ENCODE results near the gene IFNG-AS1. TPM values are rescaled to one million over a fixed set of nuclear protein-coding genes. Genes with fewer than 3 reads are reported as not detected.

IFNG-AS1 gene
- total RNA-seq: 0.27 TPM

DNA sequence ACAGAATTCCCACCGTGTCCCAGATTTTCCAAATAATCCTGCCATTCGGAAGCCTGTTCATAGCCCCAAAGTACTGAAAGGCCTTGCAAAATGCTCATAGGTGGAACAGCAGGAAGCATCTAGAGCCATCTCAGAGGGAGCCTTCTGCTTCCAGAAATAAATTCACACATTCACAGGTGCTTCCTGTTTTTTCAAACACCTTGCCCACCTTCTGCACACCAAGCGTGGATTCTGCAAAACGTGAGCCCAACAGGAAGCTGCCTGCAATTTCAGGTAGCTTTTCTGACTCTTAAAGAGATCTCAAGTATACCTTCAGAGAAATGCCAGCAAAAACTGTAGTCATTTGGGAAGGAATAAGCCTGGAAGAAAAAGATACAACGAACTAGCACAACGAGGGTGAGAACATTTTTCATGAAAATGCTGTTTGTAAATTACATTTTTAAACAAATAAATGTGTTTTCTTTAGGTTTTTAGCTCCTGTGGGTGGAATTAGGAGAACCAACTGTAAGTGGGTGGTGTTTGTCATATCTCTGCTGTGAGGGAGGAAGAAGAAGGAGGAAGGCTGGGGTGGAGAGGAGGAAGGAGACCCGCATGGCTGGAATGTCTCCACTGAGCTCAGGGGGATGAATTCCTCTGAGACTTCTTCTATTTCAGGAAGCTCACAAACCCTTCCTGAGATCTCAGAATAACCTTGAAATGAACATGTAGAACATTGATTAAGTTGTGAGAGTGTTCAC lies at the start of gene IFNG-AS1:
Gene IFNG-AS1 (plus strand): TSS at position 264 of the 737 bp plus-strand sequence.
- peak in 1 of 3 donors; percentile 21 for DNase-seq (ENCODE audit: low read depth in 2 of 3, low spot score in 2 of 3)

DNA sequence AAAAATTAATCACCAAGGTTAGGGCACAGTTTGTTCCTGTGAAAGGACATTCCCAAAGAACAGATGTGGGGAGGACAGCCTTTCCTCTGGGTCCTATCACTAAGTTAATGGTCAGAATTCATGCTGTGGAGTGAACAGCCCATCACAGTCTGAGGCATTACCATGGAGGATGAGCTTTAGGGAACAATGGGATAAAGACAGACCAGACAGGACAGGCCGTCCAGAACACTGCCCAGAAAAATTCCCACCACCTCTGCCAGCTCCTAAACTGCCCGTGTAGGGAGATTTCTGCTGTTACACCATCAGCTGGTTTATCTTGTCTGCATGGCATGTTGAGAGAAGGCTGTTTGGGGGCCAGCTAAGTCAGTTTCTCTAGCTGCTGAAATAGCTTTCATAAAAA lies 49.6 kb upstream of the IFNG-AS1 start:
- no peak for DNase-seq (ENCODE audit: low read depth in 2 of 3, low spot score in 2 of 3)

DNA sequence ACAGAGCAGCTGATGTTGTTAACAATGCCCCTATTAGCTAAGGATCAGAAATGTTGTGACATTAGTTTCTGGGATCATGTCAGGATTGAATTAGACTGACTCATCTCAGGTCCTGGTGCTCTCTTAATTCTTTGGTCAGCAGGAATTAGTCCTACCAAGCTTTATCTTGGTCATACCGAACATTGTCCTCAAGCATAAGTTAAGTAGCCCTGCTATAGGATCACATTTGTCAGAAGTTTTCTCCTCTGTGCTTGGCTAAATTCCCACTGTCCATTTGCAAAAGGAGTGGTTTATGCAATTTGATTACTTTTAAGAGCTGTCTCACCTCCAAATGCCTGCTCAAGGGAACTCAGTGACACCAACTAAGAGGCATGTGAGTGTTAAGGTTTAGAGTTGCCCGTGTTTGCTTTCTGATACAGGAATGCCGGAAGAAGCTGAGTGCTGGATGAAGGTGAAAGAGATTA lies 48.4 kb upstream of the IFNG-AS1 start:
- no peak for DNase-seq (ENCODE audit: low read depth in 2 of 3, low spot score in 2 of 3)

DNA sequence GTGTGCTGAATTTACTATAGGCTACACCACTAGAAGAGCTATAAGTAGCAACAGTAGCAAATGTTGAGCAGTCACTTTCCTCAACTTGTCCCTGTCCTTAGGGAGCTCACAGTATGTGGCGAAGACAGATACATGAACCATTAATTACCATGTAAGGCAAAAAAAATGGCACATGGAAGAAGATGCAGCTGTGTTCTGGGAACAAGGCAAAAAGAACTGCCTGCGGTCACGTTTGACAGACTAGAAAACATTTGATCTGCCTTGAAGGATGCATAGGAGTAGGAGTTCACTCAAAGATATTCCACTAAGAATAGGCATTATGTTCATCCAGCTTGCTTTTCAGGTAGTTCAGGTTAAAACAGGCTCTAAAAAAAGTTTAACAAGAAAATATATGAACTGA lies 46.5 kb upstream of the IFNG-AS1 start:
- DNase-seq (ENCODE audit: low read depth in 2 of 3, low spot score in 2 of 3): no peak

DNA sequence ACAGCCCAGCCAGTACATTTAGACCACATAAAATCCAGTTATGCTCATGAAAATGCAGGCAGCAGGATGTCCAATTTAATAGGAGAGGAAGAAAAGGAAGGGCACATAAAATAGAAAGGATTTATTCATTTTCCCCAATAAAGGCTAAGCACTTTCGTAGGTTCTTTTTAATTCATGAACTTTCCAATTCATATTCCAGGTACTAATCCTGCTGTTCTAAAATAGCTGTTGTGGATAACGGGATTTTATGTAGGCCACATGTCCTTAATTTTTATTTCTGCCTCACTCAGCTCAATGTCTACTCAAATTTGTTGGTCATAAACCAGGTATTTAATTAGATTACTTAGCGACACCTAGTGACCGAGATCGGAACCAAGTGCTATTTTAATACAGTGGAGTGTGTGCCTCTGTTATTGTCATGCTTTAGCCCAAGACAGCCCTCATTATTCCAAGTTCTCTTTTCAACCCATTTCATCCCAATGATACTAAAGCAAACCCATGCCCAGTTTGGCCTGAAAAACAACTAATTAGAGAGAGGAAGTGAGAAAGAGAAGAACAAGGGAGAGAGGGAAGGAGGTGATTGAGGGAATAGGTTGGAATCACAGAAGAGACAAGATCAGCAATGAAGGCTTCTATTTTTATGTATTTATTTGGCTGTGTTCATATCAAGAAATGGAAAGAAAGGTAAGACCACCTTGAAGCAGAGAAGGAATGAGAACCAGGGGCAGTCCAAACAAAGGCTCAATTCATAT lies 45.9 kb upstream of the IFNG-AS1 start:
- DNase-seq (ENCODE audit: low read depth in 2 of 3, low spot score in 2 of 3): peak; percentile 47 to 85 (median 49)

DNA sequence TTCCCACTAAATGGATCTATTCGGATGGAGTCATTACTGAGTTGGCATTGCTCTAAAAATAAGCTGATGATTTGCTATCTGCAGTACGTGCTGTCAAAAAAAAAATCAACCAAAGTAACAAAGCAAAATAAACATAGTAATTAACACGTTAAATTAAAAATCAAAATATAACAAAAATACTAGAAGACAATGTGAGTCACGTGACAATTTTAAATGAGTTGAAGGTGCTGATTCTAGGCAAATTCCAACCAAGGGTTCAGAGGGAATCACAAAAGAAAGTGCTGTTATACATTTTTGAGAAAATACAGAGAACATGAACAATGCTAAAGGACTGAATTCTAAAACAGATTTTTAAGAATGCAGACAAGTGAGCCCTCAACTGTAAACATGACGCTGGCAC lies 45.2 kb upstream of the IFNG-AS1 start:
- DNase-seq (ENCODE audit: low read depth in 2 of 3, low spot score in 2 of 3): no peak

DNA sequence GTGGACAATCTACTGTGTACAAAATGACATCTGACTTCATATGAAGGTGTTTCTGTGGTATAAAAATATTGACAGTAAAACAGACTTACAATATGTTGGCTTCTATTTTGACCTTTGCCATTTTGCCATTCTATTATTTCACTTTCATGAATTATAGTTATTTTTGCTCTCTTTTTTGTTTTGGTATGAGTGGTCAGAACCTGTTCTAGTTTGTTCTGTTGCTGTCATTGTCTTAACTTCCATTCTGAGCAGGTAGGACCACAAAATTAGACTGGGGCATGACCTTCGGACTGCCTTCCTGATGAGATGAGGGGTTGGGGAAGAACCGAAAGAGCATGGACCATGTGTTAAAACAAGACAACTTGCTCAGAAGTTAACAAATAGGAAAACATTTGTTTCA lies 36.5 kb upstream of the IFNG-AS1 start:
- no peak for DNase-seq (ENCODE audit: low read depth in 2 of 3, low spot score in 2 of 3)

DNA sequence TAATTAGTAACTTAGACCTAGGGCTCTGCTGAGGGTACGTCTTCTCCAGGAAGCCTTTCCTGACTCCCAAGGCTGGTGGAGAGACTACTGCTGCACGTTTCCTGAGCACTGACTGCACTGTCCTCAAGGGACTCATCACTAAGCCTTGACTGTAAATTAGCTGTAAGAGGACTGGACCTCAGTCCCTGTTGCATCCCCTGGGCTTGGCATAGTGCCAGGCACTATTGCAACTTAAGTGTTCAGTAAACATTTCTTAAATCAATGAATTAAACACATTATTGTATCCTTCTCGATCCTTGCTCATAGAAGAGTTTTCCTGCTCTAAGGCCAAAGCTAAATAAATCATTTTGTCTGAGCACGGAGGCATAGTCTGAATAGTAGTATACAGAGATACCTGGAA lies 31.9 kb upstream of the IFNG-AS1 start:
- no peak for DNase-seq (ENCODE audit: low read depth in 2 of 3, low spot score in 2 of 3)

DNA sequence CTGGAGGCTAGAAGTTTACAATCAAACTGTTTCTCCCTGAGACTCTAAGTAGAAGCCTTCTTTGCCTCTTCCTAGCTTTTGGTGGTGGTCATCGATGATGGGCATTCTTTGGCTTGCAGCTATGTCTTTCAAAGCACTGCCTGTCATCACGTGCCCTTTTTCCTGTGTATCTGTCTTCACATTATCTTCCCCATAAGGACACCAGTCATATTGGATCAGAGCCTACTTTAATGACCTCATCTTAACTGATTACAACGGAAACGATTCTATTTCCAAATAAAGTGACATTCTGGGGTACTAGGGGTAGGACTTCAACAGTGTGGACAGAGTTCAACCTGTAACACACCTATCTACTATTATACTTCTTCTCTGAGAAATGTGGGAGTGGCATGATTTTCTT lies 31.1 kb upstream of the IFNG-AS1 start:
- DNase-seq (ENCODE audit: low read depth in 2 of 3, low spot score in 2 of 3): no peak

DNA sequence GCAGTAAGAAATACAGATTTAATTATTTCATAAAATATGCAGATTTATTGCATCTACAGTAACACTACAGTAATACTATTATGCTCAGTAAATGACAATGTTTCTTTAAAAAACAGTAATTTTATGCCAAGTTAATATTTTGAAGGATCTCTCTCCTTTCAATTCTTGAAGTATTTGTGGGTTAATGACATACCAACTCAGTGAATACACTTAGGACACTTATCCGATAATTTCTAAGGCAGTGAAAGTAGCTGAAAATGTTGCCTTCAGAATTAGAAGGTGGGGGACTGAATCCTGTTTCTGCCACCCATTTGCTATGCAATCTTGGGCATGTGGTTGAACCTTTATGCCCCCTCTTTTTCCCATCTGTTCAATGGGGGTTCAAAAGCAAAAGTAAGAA lies 24.8 kb upstream of the IFNG-AS1 start:
- no peak for DNase-seq (ENCODE audit: low read depth in 2 of 3, low spot score in 2 of 3)

DNA sequence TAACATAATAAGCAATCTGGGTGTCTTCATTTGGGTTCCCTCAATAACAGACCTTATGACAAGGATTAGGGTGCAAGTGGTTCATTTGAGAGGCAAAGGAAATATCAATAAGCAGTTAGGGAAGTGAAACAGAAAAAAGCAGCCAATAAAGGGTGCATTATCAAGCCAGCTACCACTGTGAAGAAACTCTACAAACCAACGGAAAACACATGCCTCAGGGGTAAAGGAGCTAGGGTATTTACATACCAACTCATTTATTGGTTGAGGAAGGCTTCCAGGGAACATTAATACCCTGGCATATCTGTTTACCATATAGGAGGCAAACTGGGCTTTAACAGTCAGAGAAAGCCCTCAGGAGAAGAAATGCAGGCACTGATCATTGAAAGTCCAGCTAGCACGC lies 22.7 kb upstream of the IFNG-AS1 start:
- no peak for DNase-seq (ENCODE audit: low read depth in 2 of 3, low spot score in 2 of 3)

DNA sequence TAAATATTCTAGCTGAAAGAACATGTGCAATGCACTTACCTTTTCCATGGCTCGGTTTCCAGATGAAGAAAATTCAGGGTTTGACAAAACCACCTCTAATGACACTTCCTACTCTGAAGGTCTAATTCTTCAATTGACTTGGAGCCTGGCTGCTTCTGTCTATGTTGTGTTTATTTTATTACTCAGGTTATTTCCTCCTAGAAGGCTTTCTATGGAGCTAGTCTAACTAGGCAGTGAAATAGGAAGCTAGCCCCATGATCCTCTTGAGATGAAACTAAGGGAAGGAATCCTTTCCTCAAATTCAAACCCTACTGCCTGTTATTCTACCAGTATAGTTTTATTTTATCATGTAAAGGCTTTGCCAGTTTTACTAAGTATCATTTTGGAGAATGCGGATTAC lies 20.9 kb upstream of the IFNG-AS1 start:
- no peak for DNase-seq (ENCODE audit: low read depth in 2 of 3, low spot score in 2 of 3)

DNA sequence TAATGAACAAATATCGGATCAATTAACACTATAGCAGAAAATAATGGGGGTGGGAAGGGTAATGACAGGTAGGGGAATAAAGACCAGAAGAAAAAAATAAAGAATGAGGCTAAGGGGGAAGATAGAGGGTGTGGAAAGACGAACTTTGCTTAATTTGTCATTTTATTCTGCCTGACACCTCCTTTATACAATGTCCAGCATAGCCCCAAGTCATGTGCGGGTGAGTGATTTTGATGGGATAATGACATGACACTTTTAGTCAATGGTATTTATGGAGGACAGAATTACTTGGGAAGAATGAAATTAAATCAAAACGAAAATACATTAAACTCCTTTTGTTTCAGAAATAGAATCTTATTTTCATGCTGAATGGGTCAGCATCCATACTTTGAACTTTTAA lies 20.5 kb upstream of the IFNG-AS1 start:
- DNase-seq (ENCODE audit: low read depth in 2 of 3, low spot score in 2 of 3): no peak

DNA sequence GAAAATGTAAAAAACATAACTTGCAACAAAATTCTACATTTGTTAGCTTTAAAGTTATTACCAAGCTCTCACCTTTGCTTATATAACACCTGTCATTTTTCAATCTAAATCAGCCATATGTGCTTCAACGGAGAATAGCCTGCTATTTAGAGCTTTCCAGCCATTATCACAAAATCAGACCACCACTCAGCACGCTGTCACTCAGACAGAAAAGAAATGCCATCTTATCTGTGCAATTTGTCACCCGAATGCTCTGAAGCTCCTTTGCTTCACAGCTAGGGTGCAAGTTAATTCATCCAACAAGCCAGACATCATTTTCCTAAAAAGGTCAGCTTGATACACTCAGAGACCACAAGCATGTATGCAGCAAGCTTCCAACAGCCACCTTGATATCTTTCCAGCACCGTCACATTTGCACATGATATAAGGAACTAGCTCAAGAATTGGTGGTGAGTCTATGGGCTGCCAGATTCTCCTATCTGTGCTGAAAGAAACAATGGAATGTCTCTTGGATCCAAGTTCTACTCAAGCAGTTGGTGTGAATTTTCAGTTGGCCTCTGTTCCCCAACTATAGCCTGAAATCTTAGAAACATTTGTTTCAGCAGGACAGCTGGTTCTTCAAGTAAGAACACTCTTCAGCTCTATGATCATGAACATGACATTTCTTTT lies 20.0 kb upstream of the IFNG-AS1 start:
- no peak for DNase-seq (ENCODE audit: low read depth in 2 of 3, low spot score in 2 of 3)

DNA sequence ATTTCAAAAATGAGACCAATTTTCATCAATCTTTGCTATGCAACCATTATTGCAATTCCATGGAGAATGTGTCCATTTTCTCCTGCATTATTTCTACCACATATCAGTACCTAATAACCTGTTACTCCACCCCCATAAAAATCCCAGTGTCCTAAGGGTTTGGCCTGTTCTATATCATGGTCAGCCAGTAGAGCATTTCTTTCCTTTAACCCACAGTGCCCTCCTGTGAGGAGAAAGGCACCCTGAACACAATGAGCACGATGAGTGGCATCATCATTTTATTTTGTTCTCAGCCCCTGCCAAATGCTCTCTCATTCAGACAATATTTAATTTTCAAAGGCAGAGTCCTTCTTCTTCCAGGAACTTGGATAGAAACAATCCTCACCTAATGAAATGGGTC lies 11.6 kb upstream of the IFNG-AS1 start:
- no peak for DNase-seq (ENCODE audit: low read depth in 2 of 3, low spot score in 2 of 3)

DNA sequence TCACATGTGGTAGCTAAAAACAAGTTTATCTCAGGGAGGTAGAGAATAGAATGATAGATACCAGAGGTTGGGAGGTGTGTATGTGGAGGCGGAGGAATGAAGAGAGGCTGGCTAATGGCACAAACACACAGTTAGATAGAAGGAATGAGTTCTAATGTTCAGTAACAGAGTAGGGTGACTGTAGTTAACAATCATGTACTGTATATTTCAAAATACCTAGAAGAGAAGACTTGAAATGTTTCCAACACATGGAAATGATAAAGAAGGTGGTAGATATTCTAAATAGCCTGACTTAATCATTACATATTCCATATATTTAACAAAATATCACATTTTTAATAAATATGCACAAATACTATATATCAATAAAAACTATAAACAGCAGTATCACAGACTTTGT lies 8.9 kb upstream of the IFNG-AS1 start:
- DNase-seq (ENCODE audit: low read depth in 2 of 3, low spot score in 2 of 3): no peak

DNA sequence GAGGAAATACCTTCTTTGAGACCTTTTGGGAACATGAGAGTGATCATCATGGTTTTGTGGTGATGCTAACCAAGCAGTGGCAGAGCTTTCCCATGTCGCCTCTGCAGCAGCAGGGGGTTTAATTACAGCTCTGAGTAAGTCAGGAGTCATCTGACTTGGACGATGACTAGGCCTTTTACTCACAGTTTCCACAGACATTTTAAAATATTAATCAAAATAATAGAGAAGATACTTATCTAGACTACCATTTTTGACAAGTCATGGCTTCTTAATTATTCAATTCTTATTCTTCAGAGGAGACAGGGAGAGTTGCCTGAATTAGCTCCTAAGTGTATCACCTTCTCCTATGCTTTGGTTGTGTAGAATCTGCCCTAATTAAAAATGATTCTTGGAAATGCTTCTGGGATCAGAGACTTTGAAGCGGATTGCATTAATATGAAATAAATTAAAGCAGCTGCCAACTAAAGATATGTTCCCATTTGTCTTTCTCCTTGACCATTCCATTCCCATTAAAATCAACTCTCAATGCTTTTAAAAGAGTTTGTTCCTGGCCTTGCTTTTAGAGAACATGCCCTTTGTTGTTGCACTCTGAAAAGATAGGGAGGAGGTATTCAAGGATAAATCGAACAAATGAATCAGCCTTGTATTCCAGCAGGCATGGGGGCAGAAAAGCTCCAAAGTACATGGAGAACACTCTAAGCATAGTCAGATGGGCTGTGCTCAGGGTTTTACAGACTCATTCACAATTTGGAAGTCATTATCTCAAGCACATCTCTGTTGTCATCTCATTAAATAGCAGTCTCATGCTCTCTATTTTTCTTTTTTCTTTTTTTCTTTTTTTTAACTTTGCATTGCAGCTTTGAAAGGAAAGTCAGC lies 7.7 kb upstream of the IFNG-AS1 start:
- DNase-seq (ENCODE audit: low read depth in 2 of 3, low spot score in 2 of 3): no peak

DNA sequence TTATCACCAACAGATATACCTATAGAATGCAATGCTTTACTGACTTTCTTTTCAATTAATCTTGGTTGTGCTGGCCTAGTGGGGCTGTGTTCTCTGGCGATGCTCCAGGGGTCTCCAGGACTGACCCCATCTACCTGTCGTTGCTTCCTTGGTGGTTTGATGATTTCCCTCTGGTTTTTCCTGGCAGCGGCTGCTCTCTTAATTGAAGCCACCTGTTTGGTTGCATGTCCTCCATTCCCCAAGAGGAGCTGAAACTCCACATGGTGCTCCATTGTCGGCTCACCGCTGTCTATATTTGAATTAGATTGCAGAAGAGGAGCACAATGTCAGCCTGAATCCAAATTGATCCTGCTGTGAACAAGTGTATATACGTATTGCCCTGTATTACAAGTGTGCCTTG lies 7.1 kb upstream of the IFNG-AS1 start:
- no peak for DNase-seq (ENCODE audit: low read depth in 2 of 3, low spot score in 2 of 3)

DNA sequence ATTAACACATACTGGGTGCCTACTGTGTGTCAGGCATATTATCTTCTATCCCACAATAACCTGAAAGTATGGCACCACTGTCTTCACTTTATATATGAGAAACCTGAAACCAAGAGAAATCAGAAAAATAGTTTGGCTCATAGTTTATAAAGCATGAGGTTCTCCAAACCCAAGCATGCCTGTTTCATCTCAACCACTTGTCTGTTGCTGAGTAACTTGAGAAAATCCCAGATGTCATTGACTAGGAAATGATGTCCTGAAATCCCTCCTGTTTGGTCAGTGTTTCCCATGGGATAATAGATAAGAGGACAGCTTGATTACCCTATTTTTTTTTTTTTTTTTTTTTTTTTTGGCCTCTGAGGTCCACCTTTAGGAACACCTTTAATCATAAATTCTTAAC lies 2.6 kb upstream of the IFNG-AS1 start:
- DNase-seq (ENCODE audit: low read depth in 2 of 3, low spot score in 2 of 3): no peak

DNA sequence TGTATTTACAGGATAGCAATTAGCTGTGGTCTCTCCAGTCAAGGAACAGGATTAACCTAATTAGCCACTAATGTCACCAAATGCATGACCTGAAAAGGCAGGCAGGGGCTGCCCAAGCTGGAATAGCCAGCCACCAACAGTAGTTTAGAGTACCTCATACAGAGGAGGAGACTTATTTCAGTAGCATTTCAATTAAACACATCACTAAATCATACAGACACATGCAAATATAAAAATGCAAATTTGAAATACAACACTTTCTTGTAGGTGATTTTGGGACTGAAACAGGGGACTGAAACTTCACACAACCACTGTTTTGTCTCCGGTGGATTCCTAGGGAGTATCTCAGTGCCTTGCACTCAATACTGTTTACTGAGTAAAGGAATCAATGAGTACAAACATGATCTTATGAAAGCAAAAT lies 636 bp upstream of the IFNG-AS1 start:
- no peak for DNase-seq (ENCODE audit: low read depth in 2 of 3, low spot score in 2 of 3)

DNA sequence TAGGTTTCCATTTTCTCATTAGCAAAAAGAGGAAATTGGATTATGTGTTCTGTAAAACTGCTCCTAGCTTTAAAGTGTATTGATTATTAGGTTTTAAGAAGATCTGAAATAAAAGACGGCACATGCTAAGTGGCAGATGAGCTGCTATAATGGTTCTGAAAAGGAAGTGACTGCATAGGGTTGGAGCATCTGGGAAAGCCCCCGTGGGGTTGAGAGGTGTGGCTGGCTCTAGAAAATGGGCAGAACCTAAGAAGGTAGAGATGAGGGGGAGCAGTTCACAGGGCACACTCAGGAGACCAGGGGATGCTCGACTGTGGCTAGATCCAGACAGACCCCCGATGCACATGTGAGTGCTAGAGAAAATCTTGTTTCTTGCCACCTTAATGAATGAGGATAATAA lies 1.9 kb downstream of the IFNG-AS1 start:
- peak in 1 of 3 donors; percentile 3 for DNase-seq (ENCODE audit: low read depth in 2 of 3, low spot score in 2 of 3)
